KG1 (cell line): ENCODE data around the gene INPP5D.
"Not testable (repeated sequence)": the region's sequence is repeated elsewhere in the genome, so short reads cannot be mapped to it uniquely, and the experiment has no call there.

ENCODE experiments used
- DNase-seq: peaks from one replicate; lab custom pipeline; 2025; lab: John Stamatoyannopoulos, UW

The INPP5D gene

DNA sequence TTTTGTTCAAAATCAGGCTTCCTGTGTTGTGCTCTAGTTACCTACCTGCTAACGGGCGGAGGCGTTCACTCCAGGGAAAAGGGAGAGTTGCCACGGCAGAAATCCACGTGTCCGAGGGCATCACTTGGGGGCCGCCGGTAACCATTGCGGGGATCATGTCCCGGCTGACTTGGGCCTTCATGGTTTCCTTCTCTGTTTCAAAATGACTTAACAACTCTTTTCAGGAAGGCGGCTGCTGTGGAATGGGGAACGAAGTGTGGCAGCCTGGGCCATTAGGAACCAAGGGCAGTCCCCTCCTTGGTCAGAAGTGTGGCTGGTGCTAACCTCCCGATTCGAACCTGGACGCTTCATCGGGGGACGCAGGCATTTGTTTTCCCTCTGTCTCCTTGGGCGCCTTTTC, 56.8 kb downstream of the INPP5D start:
- no peak for DNase-seq

DNA sequence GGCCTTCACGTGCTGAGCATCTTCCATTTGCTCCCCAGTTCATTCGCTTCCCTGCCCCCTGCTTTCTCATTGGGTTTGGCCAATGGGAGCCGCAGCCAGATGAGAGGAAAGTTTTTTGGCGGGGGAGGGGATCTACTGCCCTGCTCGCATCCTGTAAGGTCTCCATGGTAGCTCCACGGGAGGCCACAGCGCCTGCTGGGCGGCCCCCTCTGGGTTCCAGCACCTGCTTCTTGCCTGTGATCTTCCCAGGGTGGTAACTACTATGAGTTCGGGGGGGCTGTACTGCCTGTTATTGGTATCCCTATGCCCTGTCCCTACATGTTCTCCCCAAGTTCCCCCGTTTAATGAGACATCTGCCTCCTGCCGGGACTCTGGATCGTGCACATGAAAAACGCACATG, 57.2 kb downstream of the INPP5D start:
- no peak for DNase-seq

GRCh38 chr2:233117811-233118647, 57.9 kb downstream of the INPP5D start:
- DNase-seq, result no peak

GRCh38 chr2:233118648-233119000, 58.5 kb downstream of the INPP5D start:
- no peak for DNase-seq

- DNase-seq, result no peak
These were observed 59.0 kb downstream of the INPP5D start for GRCh38 chr2:233119123-233119522.

- DNase-seq, result no peak
These were observed 59.7 kb downstream of the INPP5D start for GRCh38 chr2:233119806-233120205.

DNA sequence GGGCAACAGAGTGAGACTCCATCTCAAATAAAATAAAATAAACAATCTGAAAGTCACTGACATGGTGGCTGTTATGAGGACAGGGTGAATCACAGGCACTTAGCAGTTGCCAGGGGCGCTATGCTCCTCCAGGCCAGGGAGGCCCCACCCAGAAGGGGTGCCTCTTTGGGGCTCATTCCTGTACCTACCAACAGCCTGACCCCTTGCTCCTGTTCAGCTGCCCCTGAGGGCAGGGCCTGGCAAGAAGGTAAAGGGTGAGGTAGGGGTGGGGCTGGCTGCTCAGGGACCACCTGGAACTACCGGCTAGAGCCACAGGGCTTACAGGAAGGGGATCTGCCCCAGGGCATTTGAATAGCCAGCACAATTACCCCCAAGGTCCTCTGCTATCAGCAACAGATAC, 60.3 kb downstream of the INPP5D start:
- no peak for DNase-seq

DNA sequence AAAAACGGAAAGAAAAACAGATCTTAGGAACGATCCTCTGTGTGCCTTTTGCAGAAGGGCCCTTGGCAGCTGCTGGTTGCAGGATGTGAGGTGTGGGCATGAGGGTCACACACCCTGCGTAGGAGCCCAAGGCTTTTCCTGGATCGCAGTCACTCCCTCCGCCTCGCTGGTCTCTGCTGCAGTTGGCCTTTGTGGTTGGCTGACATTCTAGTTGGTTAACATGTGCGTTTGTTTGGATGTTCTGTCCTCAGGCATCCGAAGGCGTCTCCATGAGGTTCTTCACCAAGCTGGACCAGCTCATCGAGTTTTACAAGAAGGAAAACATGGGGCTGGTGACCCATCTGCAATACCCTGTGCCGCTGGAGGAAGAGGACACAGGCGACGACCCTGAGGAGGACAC, 61.7 kb downstream of the INPP5D start:
- DNase-seq, result no peak

GRCh38 chr2:233122541-233122940, 62.4 kb downstream of the INPP5D start:
- no peak for DNase-seq

DNA sequence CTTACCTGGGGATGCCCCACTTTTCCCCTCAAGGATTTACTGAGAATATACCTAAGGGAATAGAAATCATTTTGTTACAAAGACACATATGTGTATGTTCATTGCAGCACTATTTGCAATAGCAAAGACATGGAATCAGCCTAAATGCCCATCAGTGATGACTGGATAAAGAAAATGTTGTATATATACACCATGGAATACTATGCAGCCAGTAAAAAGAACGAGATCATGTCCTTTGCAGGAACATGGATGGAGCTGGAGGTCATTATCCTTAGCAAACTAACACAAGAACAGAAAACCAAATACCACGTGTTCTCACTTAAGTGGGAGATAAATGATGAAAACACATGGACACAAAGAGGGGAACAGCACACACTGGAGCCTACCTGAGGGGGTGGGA, 63.4 kb downstream of the INPP5D start:
- DNase-seq, result not testable (repeated sequence)

GRCh38 chr2:233124421-233125080, 64.4 kb downstream of the INPP5D start:
- DNase-seq, result no peak

GRCh38 chr2:233125455-233126065, 65.4 kb downstream of the INPP5D start:
- DNase-seq, result no peak

DNA sequence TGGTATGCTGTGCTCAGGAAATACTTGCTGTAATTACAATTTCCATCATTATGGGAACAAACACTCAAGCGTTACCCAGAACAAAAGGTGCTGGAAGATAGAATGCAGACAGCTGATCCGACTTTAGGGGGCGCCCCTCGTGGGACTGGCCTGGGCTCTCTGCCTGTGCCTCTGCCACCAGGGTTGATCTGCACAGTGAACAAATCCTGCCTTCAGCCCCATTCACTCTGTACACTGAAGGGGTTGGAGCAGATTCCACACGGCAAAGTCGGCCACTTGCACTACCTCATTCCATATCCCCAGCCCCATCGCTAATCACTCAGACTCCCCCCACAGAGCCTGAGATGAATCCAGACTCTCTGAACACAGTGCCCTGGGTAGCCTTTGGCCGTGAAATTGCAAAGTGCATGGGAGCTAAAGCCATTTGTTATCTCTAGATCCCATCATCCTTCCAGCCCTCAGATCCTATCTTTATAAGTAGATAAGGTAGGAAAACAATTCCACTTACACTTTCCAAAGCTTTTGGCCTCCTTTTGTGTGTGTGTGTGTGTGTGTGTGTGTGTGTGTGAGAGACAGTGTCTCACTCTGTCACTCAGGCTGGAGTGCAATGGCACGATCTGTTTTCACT, 69.3 kb downstream of the INPP5D start:
- no peak for DNase-seq

GRCh38 chr2:233130024-233130423, 69.9 kb downstream of the INPP5D start:
- DNase-seq, result no peak

DNA sequence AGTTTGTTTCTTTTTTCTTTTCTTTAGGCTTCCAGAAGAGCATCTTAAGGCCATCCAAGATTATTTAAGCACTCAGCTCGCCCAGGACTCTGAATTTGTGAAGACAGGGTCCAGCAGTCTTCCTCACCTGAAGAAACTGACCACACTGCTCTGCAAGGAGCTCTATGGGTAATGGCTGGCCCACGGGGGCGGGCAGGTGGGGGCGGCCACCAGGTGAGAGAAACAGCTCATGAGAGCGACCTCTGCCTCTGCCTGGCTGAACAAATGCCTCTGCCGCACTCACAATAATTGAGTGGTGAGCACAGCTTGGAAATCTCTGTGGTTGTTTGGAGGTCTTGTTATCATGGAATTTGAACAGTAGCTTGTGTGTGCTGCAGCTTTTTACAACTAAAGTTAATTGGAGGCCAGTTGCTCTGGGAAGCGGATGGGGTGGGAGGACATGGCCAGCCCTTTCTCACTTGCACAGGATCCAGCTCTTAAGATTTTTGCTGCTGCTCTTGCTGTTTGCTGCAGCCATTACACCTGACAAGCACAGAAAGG, 70.4 kb downstream of the INPP5D start:
- DNase-seq, result no peak

- no peak for DNase-seq
These were observed 72.0 kb downstream of the INPP5D start for GRCh38 chr2:233131936-233132720.

DNA sequence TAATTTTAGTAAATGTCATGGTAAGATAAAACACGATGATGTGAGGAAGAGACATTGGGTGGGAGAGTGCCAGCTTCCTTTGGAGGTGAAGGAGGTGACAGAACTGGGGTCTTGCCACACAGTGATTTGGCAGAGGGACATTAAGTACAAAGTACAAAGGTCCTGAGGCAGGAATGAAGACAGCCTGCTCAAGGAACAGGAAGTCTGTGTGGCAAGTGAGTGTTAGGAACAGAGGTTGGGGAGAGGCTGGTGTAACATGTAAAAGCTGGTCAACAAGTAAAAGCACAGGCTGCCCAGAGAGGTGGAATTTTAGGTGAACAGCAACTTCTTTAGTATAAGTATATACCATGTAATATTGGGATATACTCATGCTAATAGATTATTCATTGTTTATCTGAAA, 73.1 kb downstream of the INPP5D start:
- DNase-seq, result no peak

DNA sequence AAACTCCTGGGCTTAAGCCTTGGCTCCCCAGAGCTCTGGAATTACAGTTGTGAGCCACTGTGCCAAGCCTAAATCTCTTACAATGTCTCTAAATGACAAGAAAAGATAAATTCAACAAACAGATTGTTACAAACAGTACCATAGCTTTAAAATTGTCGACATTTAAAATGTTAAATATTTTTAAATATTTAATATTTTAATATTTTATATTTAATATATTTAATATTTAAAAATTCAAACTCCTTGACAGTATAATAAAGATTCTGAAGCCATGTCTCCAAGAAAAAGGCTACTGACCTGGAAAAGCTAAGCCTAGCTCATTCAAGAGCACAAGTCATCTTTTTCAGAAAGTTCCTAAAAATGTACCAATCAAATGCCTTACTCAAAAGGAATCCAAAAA, 75.3 kb downstream of the INPP5D start:
- no peak for DNase-seq

DNA sequence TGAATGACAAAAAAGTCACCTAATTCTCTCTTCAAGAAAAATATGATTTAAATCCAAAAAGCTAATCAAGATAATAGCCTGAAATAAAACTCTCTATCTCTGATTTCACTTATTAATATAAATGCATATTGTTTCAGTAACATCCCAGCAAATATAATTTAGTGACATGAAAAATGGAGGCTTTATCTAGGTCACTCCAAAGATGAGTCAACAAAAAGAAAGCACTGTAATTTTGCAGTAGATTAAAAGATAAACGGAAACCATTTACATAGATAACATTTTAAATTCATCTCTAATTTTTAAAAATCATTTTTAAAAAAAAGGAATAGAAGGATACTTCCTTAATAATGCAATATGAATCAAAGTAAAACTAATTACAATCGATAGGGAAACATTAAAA, 76.9 kb downstream of the INPP5D start:
- no peak for DNase-seq

DNA sequence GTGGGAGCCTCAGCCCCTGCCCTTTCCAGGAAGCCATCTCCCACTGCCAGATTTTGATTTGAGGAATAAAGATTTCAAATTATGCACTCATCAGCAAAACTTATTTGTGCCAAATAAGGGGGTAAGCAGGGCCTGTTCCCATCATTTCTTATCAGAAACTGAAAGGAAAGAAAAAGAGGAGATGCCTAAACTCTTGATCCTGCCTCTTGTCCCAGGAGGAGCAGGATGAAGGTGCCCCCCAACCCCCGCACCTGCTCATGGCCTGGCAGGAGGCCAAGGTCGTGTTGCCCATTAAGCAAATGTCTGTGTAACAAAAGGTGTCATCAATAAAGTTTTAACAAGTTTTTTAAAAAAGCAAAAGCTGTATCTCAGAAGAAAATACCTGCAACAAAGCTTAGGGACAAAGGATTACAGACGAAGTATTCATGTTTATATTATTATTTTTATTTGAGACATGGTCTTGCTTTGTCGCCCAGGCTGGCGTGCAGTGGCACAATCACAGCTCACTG, 80.0 kb downstream of the INPP5D start:
- DNase-seq, result no peak

DNA sequence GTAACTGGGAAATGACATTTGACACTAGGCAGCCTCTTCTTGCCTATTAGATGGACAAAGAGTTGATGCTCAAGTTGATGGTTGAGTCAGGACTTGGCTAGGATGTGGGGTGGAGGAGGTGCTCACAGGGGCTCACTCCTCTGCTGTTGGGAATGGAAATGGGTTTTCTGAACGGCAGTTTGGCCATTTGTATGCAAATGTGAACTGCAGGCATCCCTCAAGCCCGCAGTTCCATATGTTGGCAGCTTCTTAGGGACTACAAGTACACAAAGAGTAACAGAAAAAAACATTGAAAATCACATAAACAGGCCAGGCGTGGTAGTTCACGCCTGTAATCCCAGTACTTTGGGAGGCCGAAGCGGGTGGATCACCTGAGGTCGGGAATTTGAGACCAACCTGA, 80.8 kb downstream of the INPP5D start:
- no peak for DNase-seq

DNA sequence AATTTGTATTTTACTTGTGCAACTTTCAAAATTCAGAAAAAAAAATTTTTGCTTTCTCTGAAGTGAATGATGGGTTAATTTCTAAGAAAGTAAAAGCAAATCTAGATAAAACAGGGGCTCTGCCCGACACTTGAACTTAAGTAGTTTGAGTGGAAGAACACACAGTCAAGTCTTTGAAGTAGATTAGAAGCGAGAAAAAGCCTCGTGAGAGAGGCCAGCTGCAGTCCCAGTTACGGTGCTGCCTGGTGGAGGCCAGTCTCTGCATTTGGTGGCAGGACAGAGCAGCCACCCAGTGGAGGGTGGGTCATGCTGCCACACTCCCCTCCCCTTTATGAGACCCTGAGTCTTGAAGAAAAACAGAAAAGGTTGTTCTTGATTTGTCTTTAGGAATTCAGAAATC, 81.8 kb downstream of the INPP5D start:
- DNase-seq, result no peak
